HG03060 (cell line): ENCODE measurements around the gene PIK3R1.

Experiments
- ATAC-seq: cut with Tn5 transposase; IDR thresholded peaks from one replicate; pipeline ENCODE4 v1.9.1; 2021; ENCODE audit warnings: low read depth, moderate number of reproducible peaks; ENCODE audit not compliant: unreplicated experiment

The PIK3R1 gene

DNA sequence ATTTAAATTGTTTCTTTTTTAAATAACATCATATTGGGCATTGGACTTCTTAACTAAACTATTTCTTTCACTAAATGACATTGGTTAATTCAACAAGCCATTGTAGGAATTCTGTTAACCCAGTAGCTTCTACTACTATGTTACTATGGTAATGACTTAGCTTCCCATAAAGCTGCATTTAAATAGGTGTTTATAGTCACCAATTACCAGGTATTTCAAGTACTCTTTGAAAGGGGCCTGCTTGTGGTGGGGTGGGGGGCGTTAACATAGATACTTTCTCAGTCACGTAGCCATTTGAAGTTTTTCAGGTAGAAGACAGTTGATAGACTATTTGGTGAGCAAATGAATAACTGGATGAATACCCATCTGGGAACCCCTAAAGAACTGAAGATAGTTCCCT lies 34.0 kb downstream of the PIK3R1 start:
- ATAC-seq, result no peak

- no peak for ATAC-seq
These were observed 35.2 kb downstream of the PIK3R1 start for GRCh38 chr5:68250661-68251298.

DNA sequence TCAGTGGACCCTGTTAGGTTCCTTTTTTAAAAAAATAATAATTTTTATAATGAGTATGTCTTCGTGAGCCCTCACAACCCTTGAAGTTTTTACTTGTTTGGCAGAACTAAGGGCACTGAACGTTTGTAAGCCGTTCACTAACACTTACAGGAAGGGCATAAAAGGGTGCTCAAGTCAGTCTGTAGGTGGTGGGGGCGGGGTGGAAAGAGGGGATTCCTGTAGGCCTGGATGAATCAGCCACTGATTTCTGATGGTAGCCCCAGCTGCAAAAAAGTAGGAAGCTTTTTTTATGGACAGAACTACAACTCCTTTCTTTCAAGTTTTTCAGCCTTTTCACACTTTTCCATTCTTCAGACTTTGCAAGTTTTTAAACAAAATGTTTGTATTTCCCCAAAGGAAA lies 35.8 kb downstream of the PIK3R1 start:
- ATAC-seq, result no peak

GRCh38 chr5:68251804-68252522 lies 36.4 kb downstream of the PIK3R1 start:
- ATAC-seq, result no peak

- ATAC-seq, result no peak
These were observed 37.4 kb downstream of the PIK3R1 start for GRCh38 chr5:68252673-68253623.

DNA sequence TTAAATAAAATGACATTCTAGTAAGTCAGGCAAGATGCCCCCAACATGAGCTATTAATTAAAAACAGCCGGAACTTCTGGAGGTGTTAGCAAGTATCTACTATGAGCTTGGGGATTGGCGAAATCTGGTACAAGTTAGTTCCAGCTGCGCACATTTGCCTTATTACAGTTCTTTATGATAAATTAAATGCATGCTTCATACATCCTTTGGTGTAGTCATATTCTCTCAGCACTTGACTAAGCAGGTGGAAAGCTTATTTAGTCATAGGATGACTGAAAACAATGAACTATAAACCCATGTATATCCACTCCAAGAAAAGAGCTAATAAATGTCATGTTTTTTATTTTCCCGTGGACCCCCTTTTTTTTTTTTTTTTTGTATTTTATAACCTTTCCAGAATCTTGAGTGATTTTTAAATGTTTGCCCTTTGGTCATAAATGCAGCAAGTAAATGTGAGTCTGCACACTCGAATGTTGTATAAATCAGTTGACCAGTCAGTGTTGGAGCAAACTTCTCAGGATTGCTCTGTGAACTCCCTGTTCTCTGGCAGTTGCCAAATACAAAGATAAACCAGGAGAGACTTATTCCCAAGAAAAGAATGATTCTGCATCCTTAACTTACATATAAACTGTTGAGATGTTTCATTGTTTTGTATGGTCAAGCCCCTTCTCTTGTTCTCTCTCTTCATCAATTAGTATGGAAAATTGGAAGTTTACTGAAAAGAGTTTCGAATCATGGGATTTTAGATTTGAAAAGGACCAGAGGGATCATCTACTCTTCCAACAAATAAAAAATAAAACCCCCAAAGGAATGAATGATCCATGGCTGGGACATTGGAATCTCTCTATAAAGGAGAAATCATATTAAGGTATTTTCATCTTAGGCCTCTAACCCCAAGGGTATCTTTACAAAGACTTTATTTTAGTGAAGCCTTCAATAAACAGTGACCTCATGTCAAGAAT lies 38.3 kb downstream of the PIK3R1 start:
- ATAC-seq, result no peak

DNA sequence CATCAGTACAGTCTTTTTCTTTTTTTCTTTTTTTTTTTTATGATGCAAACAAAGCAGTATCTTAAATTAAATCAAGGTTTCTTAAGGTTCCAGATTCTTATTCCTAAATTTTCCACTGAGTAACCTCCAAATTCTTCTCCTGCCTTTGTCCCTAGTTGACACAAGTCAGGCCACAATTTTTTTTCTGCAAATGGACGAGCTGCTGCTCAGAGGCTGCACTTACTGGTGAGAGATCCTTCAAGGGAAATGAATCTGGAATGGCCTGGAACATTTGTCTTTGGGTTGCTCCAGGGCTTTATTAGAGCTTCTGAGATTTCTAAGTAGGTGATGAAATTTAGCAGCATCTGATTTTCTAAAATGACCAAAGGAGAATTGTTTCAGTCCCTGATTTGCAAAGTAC lies 39.3 kb downstream of the PIK3R1 start:
- ATAC-seq, result no peak

GRCh38 chr5:68255305-68256120 lies 40.0 kb downstream of the PIK3R1 start:
- no peak for ATAC-seq

- ATAC-seq, result no peak
These were observed 41.7 kb downstream of the PIK3R1 start for GRCh38 chr5:68257210-68257609.

- ATAC-seq, result no peak
These were observed 43.0 kb downstream of the PIK3R1 start for GRCh38 chr5:68258531-68258930.

DNA sequence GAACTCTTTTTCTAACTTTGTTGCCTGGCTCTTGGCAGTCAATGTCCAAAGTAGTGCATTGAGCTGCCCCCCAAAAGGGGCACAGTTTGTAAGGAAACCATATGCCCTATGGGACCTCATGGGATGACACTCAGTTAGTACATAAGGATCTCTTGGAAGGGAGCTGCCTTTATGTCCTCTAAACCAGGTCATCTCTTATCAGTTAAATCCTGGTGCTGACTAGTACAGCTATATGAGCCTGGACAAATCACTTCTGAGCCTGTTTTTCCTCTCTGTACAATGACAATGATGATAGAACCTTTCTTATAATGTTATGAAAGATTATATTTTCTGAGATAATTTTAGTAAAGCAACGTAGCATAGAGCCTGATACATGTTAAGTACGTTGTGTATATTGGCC lies 44.1 kb downstream of the PIK3R1 start:
- no peak for ATAC-seq

DNA sequence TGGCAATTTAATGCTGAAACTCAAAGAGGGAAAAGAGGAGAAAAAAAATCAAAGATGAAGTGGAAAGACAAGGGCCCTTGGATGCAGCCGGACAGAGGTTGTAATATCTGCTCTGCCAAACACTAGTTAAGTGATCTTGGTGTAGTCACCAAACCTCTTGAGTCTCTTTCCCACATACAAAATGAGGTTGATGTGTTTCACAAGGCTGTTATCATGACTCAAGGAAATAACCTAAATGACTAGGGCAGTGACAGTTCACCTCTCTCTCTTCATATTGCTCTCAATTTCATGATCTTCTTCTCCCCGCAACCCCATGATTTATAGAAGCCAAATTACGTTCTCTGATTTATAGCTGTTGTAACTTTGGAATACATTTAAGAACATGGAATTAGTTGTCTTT lies 44.9 kb downstream of the PIK3R1 start:
- no peak for ATAC-seq

- no peak for ATAC-seq
These were observed 45.6 kb downstream of the PIK3R1 start for GRCh38 chr5:68261169-68261568.

- ATAC-seq, result no peak
These were observed 46.1 kb downstream of the PIK3R1 start for GRCh38 chr5:68261569-68262065.

- no peak for ATAC-seq
These were observed 48.7 kb downstream of the PIK3R1 start for GRCh38 chr5:68264024-68264956.

DNA sequence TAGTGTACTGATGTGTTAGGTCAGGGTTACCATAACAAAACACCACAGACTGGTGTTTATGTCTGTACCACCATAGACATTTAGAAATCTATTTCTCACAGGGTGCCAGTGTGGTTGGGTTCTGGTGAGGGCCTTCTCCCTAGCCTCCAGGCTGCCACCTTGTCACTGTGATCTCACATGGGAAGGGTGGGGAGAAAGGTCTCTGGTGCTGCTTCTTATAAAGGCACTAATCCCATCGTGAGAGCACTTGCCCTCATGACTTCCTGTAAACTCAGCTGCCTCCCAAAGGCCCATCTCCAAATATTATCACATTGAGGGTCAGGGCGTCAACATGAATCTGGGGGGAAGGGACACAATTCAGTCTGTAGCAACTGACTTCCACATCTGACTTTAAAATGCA lies 49.8 kb downstream of the PIK3R1 start:
- ATAC-seq, result no peak

DNA sequence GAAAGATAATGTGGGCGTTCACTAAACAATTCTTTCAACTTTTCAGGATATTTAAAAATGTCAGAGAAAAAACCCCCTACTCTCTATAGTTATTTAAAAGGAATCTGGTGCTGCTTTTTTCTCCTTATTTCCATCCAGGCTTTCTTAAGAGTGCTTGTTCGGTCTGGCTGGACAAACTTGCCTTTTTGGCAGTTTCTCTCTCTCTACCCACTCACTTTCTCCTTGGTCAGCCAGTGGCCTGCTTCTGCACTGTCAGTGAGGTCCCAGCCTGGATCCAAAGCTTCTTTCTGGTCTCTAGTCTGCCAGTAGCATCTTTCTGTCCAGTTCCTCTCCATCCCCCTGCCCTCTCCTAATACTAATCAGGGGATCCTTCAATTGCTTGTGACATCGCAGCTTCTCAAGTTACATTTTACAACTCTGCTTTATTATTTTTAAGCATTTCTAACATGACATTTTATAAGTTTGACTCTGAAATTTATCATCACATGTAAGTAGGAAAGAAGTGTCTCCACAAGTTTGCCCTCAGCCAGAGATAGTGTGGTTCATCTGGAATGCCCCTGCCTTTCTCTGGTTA lies 50.4 kb downstream of the PIK3R1 start:
- no peak for ATAC-seq

- ATAC-seq, result no peak
These were observed 50.9 kb downstream of the PIK3R1 start for GRCh38 chr5:68266457-68266856.
